Trophoblast cell (in vitro differentiated cells and primary cell): ENCODE measurements around the gene KMT2C.
"Not testable (repeated sequence)": the region's sequence is repeated elsewhere in the genome, so short reads cannot be mapped to it uniquely, and the experiment has no call there.

Source experiments
- DNase-seq, 2 donors: peaks; one replicate each; pipeline ENCODE4 v3.0.0-alpha.2; 2016
- H2AFZ ChIP-seq: 2 replicates; pipeline ENCODE4 v1.6.1; 2013; ENCODE audit warnings: low read length, moderate library complexity, mild to moderate bottlenecking; ENCODE audit not compliant: insufficient read depth, poor library complexity
- H2AK5ac ChIP-seq: 2 replicates; pipeline ENCODE4 v1.6.1; 2013; ENCODE audit warnings: mild to moderate bottlenecking, low read length
- H2BK120ac ChIP-seq: 2 replicates; pipeline ENCODE4 v1.6.1; 2013; ENCODE audit warnings: low read length, mild to moderate bottlenecking, moderate library complexity; ENCODE audit not compliant: insufficient read depth, poor library complexity
- H2BK12ac ChIP-seq: 2 replicates; pipeline ENCODE4 v1.6.1; 2013; ENCODE audit warnings: mild to moderate bottlenecking, low read length, moderate library complexity
- H2BK5ac ChIP-seq: 2 replicates; pipeline ENCODE4 v1.6.1; 2013; ENCODE audit warnings: low read length, low read depth, moderate library complexity, mild to moderate bottlenecking; ENCODE audit not compliant: poor library complexity
- H3K14ac ChIP-seq: 2 replicates; pipeline ENCODE4 v1.6.1; 2013; ENCODE audit warnings: mild to moderate bottlenecking, low read length
- H3K18ac ChIP-seq: 2 replicates; pipeline ENCODE4 v1.6.1; 2013; ENCODE audit warnings: mild to moderate bottlenecking, low read length
- H3K23ac ChIP-seq: 2 replicates; pipeline ENCODE4 v1.6.1; 2013; ENCODE audit warnings: low read length
- H3K27ac ChIP-seq: 2 replicates; pipeline ENCODE4 v1.5.1; 2013; ENCODE audit warnings: low read depth, mild to moderate bottlenecking, inconsistent platforms, low read length, moderate library complexity
- H3K27me3 ChIP-seq: 2 replicates; pipeline ENCODE4 v1.6.1; 2013; ENCODE audit warnings: inconsistent platforms, mild to moderate bottlenecking, low read length, moderate library complexity; ENCODE audit not compliant: insufficient read depth
- H3K36me3 ChIP-seq, 2 experiments: 1 replicate in 1 of 2; 2 replicates in 1 of 2; pipeline ENCODE4 v1.6.1; 2013; ENCODE audit warnings: low read length in 2 of 2, mild to moderate bottlenecking in 2 of 2, moderate library complexity in 1 of 2; ENCODE audit not compliant: insufficient read depth in 2 of 2, control insufficient read depth in 1 of 2
- H3K4ac ChIP-seq: 2 replicates; pipeline ENCODE4 v1.6.1; 2013; ENCODE audit warnings: low read depth, mild to moderate bottlenecking, low read length, moderate library complexity
- H3K4me1 ChIP-seq, 2 experiments: 1 replicate in 1 of 2; 2 replicates in 1 of 2; pipeline ENCODE4 v1.6.1; 2013; ENCODE audit warnings: low read length in 2 of 2, mild to moderate bottlenecking in 2 of 2, moderate library complexity in 1 of 2; ENCODE audit not compliant: insufficient read depth in 2 of 2, control insufficient read depth in 1 of 2
- H3K4me2 ChIP-seq: 2 replicates; pipeline ENCODE4 v1.6.1; 2013; ENCODE audit warnings: inconsistent platforms, mild to moderate bottlenecking, low read length, moderate library complexity
- H3K4me3 ChIP-seq: 2 replicates; pipeline ENCODE4 v1.5.1; 2013; ENCODE audit warnings: mild to moderate bottlenecking, low read depth, low read length, inconsistent platforms
- H3K79me1 ChIP-seq: one replicate; pipeline ENCODE4 v1.6.1; 2013; ENCODE audit warnings: low read length
- H3K79me2 ChIP-seq: 2 replicates; pipeline ENCODE4 v1.6.1; 2013; ENCODE audit warnings: low read length, mild to moderate bottlenecking; ENCODE audit not compliant: control insufficient read depth, insufficient read depth, poor library complexity
- H3K9ac ChIP-seq: 2 replicates; pipeline ENCODE4 v1.6.1; 2013; ENCODE audit warnings: mild to moderate bottlenecking, low read length
- H3K9me3 ChIP-seq: 2 replicates; pipeline ENCODE4 v1.6.1; 2013; ENCODE audit warnings: low read depth, mild to moderate bottlenecking, control low read depth, inconsistent platforms, low read length; ENCODE audit not compliant: insufficient read depth
- H4K12ac ChIP-seq: 2 replicates; pipeline ENCODE4 v1.6.1; 2013; ENCODE audit warnings: low read depth, mild to moderate bottlenecking, low read length, moderate library complexity
- H4K8ac ChIP-seq: 2 replicates; pipeline ENCODE4 v1.6.1; 2013; ENCODE audit warnings: low read depth, mild to moderate bottlenecking, low read length, moderate library complexity
- H4K91ac ChIP-seq: one replicate; pipeline ENCODE4 v1.6.1; 2013; ENCODE audit warnings: low read depth, mild to moderate bottlenecking, low read length, moderate library complexity
- WGBS: extraction: QIAGEN DNeasy Blood & Tissue Kit; methylation state at CpG from one replicate; pipeline ENCODE4 v1.1.7; 2013; ENCODE audit warnings: missing lambda C conversion rate; ENCODE audit not compliant: insufficient read length, insufficient coverage; ENCODE audit errors: extremely low coverage; 5-methylcytosine and 5-hydroxymethylcytosine counted together

The KMT2C gene

DNA sequence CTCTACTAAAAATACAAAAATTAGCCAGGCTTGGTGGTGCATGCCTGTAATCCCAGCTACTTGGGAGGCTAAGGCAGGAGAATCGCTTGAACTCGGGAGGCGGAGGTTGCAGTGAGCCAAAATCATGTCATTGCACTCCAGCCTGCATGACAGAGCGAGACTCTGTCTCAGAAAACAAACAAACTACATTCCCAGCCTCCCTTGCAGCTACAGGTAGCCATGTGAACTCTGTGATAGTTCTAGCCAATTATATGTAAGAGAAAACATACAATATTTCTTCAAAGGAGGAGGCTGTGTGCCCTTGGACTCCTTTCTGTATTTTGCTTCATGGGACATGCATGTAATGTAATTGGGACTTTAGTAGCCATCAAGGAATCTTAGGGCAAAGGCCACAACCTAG, 12.6 kb downstream of the KMT2C start:
- not testable (repeated sequence) for H4K12ac ChIP-seq, H2BK12ac ChIP-seq, H2BK120ac ChIP-seq, H3K9me3 ChIP-seq, H3K27ac ChIP-seq, H3K4me3 ChIP-seq, DNase-seq, H3K14ac ChIP-seq, H3K27me3 ChIP-seq, H3K9ac ChIP-seq, H3K4me1 ChIP-seq, H3K79me1 ChIP-seq, H2AFZ ChIP-seq, H3K79me2 ChIP-seq, H4K8ac ChIP-seq, H3K36me3 ChIP-seq, H4K91ac ChIP-seq, H3K4me2 ChIP-seq, H3K18ac ChIP-seq, H2BK5ac ChIP-seq, H3K23ac ChIP-seq, H2AK5ac ChIP-seq
- H3K4ac ChIP-seq = peak overlapping the region; percentile 75
- no CpG with 5 or more reads among the region's 4 CpGs for WGBS

DNA sequence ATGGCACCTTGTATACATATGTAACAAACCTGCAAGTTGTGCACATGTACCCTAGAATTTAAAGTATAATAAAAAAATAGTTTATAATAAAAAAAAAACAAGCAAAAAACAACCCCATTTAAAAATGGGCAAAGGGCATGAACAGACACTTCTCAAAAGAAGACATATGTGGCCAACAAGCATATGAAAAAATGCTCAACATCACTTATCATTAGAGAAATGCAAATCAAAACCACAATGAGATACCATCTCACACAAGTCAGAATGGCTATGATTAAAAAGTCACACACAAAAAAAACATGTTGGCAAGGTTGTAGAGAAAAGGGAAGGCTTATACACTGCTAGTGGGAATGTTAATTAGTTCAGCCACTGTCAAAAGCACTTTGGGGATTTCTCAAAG, 14.9 kb downstream of the KMT2C start:
- not testable (repeated sequence) for DNase-seq, H3K9me3 ChIP-seq, H4K8ac ChIP-seq, H4K91ac ChIP-seq, H3K23ac ChIP-seq, H3K79me1 ChIP-seq, H2AK5ac ChIP-seq, H3K14ac ChIP-seq, H3K18ac ChIP-seq, H3K36me3 ChIP-seq, H2AFZ ChIP-seq, H3K27ac ChIP-seq, H3K4me1 ChIP-seq, H3K4me2 ChIP-seq, H2BK12ac ChIP-seq, H3K4me3 ChIP-seq, H3K9ac ChIP-seq, H2BK120ac ChIP-seq, H3K4ac ChIP-seq, H2BK5ac ChIP-seq, H4K12ac ChIP-seq, H3K27me3 ChIP-seq
- peaks cover 11% of the 10 kb centered on the region for H3K79me2 ChIP-seq

DNA sequence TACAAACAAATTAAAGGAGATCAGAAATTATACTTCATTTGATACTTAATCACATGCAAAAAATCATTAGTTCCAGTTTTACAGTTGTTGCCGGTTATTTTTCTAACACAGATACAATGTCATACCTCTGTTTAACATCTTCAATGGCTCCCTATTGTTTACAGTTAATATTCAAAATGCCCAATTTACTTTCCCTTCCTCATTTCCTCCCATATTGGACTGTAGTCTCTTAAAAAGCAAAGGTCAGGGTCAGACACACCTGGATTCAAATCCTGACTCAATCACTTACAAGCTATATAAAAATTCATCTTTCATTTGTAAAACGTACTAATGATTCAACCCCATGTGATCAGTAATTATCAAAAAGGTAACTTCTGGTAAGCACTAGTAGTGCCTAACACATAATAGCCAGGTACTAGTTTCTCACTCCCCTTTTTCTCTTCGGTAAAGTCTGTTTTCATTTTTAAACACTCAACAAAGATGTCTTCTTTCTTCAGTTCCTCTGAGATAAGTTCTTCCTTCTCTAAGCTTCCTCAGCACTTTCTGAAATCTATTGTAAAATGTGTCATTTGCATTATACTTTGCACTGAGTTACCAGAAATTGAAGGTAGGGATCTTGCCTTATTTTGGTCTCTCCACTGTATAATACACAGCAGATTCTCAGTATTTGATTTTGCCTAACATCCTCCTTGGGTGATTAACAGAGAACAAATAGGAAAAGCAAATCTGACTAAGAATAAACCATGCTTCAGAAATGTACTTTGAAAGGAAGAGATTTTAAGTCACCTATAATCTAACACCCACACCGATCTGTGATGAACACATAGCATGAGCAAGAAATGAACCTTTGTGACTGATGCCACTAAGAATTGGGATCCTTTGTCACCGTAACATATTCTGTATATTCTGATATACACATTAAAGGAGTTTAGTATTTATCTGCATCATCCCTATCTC, 16.1 kb downstream of the KMT2C start:
- Histone ChIP-seq H3K79me1 (no peaks in the 10 kb centered on the region), H3K36me3 (no peaks in the 10 kb centered on the region), H2BK5ac (no peak overlapping the region), H3K9ac (no peak overlapping the region), H3K27ac (no peak overlapping the region), H3K4me3 (no peak overlapping the region), H4K91ac (no peak overlapping the region), H3K14ac (no peak overlapping the region), H3K18ac (no peak overlapping the region), H2BK120ac (no peak overlapping the region), H2AFZ (no peak overlapping the region), H3K23ac (no peak overlapping the region), H3K79me2 (peaks cover 11% of the 10 kb centered on the region), H4K12ac (no peak overlapping the region), H3K4ac (peak overlapping the region; percentile 46), H3K4me1 (no peaks in the 10 kb centered on the region), H3K4me2 (no peak overlapping the region), H4K8ac (no peak overlapping the region), H2AK5ac (no peak overlapping the region), H3K9me3 (peaks cover 2% of the 10 kb centered on the region), H2BK12ac (no peak overlapping the region), H3K27me3 (no peaks in the 10 kb centered on the region)
- WGBS = no CpG with 5 or more reads among the region's 5 CpGs
- no peak for DNase-seq

DNA sequence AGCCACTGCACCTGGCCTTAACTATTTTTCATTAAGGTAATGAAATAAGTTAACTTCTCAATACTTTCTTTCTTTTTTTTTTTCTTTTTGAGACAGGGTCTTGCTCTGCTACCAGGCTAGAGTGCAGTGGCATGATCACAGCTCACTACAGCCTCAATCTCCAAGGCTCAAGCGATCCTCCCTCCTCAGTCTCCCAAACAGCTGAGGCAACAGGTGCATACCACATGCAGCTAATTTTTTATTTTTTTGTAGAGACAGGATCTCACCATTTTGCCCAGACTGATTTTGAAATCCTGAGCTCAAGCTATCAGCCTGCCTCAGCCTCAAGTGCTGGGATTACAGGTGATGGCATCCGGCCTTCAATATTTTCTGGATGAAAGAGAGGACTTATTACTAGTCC, 21.0 kb downstream of the KMT2C start:
- no peaks in the 10 kb centered on the region for H3K27me3 ChIP-seq
- no peak overlapping the region for H3K14ac ChIP-seq
- H3K4me3 ChIP-seq = no peak overlapping the region
- H3K4me2 ChIP-seq = no peak overlapping the region
- H2AK5ac ChIP-seq = no peak overlapping the region
- H3K79me1 ChIP-seq = no peaks in the 10 kb centered on the region
- no peak overlapping the region for H2BK12ac ChIP-seq
- H4K12ac ChIP-seq = no peak overlapping the region
- peak overlapping the region; percentile 41 for H2AFZ ChIP-seq
- no peak overlapping the region for H3K23ac ChIP-seq
- no peak overlapping the region for H4K91ac ChIP-seq
- H4K8ac ChIP-seq = no peak overlapping the region
- H2BK5ac ChIP-seq = no peak overlapping the region
- no peaks in the 10 kb centered on the region for H3K4me1 ChIP-seq
- no peak overlapping the region for H3K9ac ChIP-seq
- WGBS = no CpG with 5 or more reads among the region's 2 CpGs
- no peak overlapping the region for H2BK120ac ChIP-seq
- no peak overlapping the region for H3K18ac ChIP-seq
- H3K9me3 ChIP-seq = peaks cover 2% of the 10 kb centered on the region
- peaks cover 13% of the 10 kb centered on the region for H3K79me2 ChIP-seq
- H3K36me3 ChIP-seq = peaks cover 0 to 3% of the 10 kb centered on the region in 2 experiments
- no peak for DNase-seq
- no peak overlapping the region for H3K27ac ChIP-seq
- H3K4ac ChIP-seq = peak overlapping the region; percentile 75
